CD8-positive, alpha-beta memory T cell (primary cell): ENCODE data around the gene SRPK1. TPM values are rescaled to one million over a fixed set of nuclear protein-coding genes. Genes with fewer than 3 reads are reported as not detected.

ENCODE experiments used
- CTCF ChIA-PET: fragments of 350-600 bp; sonication (Branson Sonifier 250); formaldehyde crosslinking; loops from one replicate; lab custom pipeline; 2021; ENCODE audit warnings: antibody characterized with exemption; lab: Charles Lee
- POLR2A ChIA-PET: fragments of 350-600 bp; sonication (Branson Sonifier 250); formaldehyde crosslinking; loops from one replicate; lab custom pipeline; 2021; ENCODE audit warnings: antibody characterized with exemption; lab: Charles Lee
- DNase-seq, 5 donors: peaks; one replicate each; pipeline versions ENCODE4 v3.0.0 to v3.0.0-alpha.2; 2020 to 2022; ENCODE audit warnings: mixed read lengths in 1 of 5
- H3K27ac ChIP-seq: one replicate; pipeline ENCODE4 v1.7.0; 2013; ENCODE audit warnings: low read depth, mild to moderate bottlenecking, low read length, moderate library complexity
- H3K27me3 ChIP-seq: 2 replicates; pipeline ENCODE4 v1.7.0; 2013; ENCODE audit warnings: low read length, mild to moderate bottlenecking; ENCODE audit not compliant: insufficient read depth, poor library complexity, severe bottlenecking
- H3K36me3 ChIP-seq: 2 replicates; pipeline ENCODE4 v1.7.0; 2013; ENCODE audit warnings: mild to moderate bottlenecking, low read length, moderate library complexity; ENCODE audit not compliant: insufficient read depth
- H3K4me1 ChIP-seq: 2 replicates; pipeline ENCODE4 v1.7.0; 2013; ENCODE audit warnings: mild to moderate bottlenecking, low read length, moderate library complexity; ENCODE audit not compliant: insufficient read depth
- H3K4me3 ChIP-seq: 2 replicates; pipeline ENCODE4 v1.7.0; 2013; ENCODE audit warnings: mild to moderate bottlenecking, low read length
- H3K9me3 ChIP-seq: 2 replicates; pipeline ENCODE4 v1.7.0; 2013; ENCODE audit warnings: mild to moderate bottlenecking, low read length
- H3K27ac Mint-ChIP-seq, 8 donors: one replicate each; pipeline ENCODE4 v1.8.0; 2020 to 2021; ENCODE audit warnings: mixed read lengths in 8 of 8, mild to moderate bottlenecking in 6 of 8, inconsistent platforms in 3 of 8, moderate library complexity in 3 of 8
- H3K27me3 Mint-ChIP-seq, 2 donors: one replicate each; pipeline ENCODE4 v1.8.0; 2020 to 2021; ENCODE audit warnings: mixed read lengths in 2 of 2, mild to moderate bottlenecking in 1 of 2, moderate library complexity in 1 of 2
- H3K36me3 Mint-ChIP-seq, 3 donors: one replicate each; pipeline ENCODE4 v1.8.0; 2020 to 2021; ENCODE audit warnings: mixed read lengths in 3 of 3, inconsistent platforms in 1 of 3, mild to moderate bottlenecking in 1 of 3
- H3K4me1 Mint-ChIP-seq, 3 donors: one replicate each; pipeline ENCODE4 v1.8.0; 2020 to 2021; ENCODE audit warnings: mixed read lengths in 3 of 3, inconsistent platforms in 1 of 3, mild to moderate bottlenecking in 1 of 3
- H3K4me3 Mint-ChIP-seq, 7 donors: one replicate each; pipeline ENCODE4 v1.8.0; 2020 to 2021; ENCODE audit warnings: mixed read lengths in 7 of 7, mild to moderate bottlenecking in 6 of 7, moderate library complexity in 4 of 7, inconsistent platforms in 2 of 7
- H3K9me3 Mint-ChIP-seq, 5 donors: one replicate each; pipeline ENCODE4 v1.8.0; 2020 to 2022; ENCODE audit warnings: mixed read lengths in 5 of 5, mild to moderate bottlenecking in 3 of 5, moderate library complexity in 2 of 5, inconsistent platforms in 1 of 5
- polyA plus RNA-seq: library from polyadenylated mRNA; unstranded; fragments of 300-500 nt; fragmentation: Illumina TruSeq; gene quantifications from one replicate; pipeline ENCODE4 v1.2.3, GENCODE V29; 2021
- total RNA-seq, 2 experiments: library from RNA; stranded (reverse); gene quantifications; one replicate each; pipeline ENCODE4 v1.2.3, GENCODE V29; 2021

Gene SRPK1
- total and polyA plus RNA-seq, 3 experiments from 2014 or later, result 49.1 to 114 (median 114) TPM

GRCh38 chr6:35831257-35832007, 89.5 kb downstream of the SRPK1 start:
- Histone ChIP-seq H3K9me3 (no peaks in the 10 kb centered on the region), H3K4me1 (no peaks in the 10 kb centered on the region), H3K4me3 (no peak overlapping the region), H3K27ac (no peak overlapping the region), H3K27me3 (no peaks in the 10 kb centered on the region), H3K36me3 (peaks cover 4% of the 10 kb centered on the region)
- Mint-ChIP-seq H3K9me3 (no peaks in the 10 kb centered on the region), H3K4me3 (no peak overlapping the region), H3K27ac (peak overlapping the region in 1 of 8 donors; percentile 9), H3K36me3 (peaks cover 4 to 31% (median 13%) of the 10 kb centered on the region in 3 donors), H3K4me1 (no peaks in the 10 kb centered on the region), H3K27me3 (peaks cover 0 to 3% of the 10 kb centered on the region in 2 donors)
- no peak for DNase-seq
- ChIA-PET POLR2A (no interaction called here), CTCF (no interaction called here)

- CTCF ChIA-PET, result no interaction called here
- no peak overlapping the region for H3K4me3 Mint-ChIP-seq
- Histone ChIP-seq H3K27ac (no peak overlapping the region), H3K4me3 (no peak overlapping the region), H3K9me3 (no peaks in the 10 kb centered on the region), H3K27me3 (no peaks in the 10 kb centered on the region), H3K4me1 (no peaks in the 10 kb centered on the region), H3K36me3 (peaks cover 4% of the 10 kb centered on the region)
- no peaks in the 10 kb centered on the region for H3K4me1 Mint-ChIP-seq
- H3K27ac Mint-ChIP-seq, result no peak overlapping the region
- peaks cover 0 to 8% of the 10 kb centered on the region in 2 donors for H3K27me3 Mint-ChIP-seq
- H3K9me3 Mint-ChIP-seq, result no peaks in the 10 kb centered on the region
- DNase-seq, result no peak
- POLR2A ChIA-PET, result no interaction called here
- H3K36me3 Mint-ChIP-seq, result peaks cover 2 to 15% (median 10%) of the 10 kb centered on the region in 3 donors
Observed at GRCh38 chr6:35829306-35829705, 91.6 kb downstream of the SRPK1 start.

- no peaks in the 10 kb centered on the region for H3K4me1 Mint-ChIP-seq
- ChIA-PET POLR2A (no interaction called here), CTCF (no interaction called here)
Observed at GRCh38 chr6:35824552-35825192, 96.2 kb downstream of the SRPK1 start.

GRCh38 chr6:35823601-35824000, 97.3 kb downstream of the SRPK1 start:
- Histone ChIP-seq H3K4me1 (no peaks in the 10 kb centered on the region), H3K27me3 (no peaks in the 10 kb centered on the region), H3K9me3 (no peaks in the 10 kb centered on the region), H3K27ac (no peak overlapping the region), H3K36me3 (no peaks in the 10 kb centered on the region), H3K4me3 (no peak overlapping the region)
- Mint-ChIP-seq H3K4me3 (no peak overlapping the region), H3K27ac (no peak overlapping the region), H3K9me3 (no peaks in the 10 kb centered on the region), H3K27me3 (peaks cover 6 to 13% of the 10 kb centered on the region in 2 donors), H3K4me1 (no peaks in the 10 kb centered on the region), H3K36me3 (no peaks in the 10 kb centered on the region)
- ChIA-PET POLR2A (no interaction called here), CTCF (no interaction called here)
- no peak for DNase-seq

More at GRCh38 chr6:35824552-35825192, 96.2 kb downstream of the SRPK1 start:
- Histone ChIP-seq H3K36me3 (no peaks in the 10 kb centered on the region), H3K4me1 (no peaks in the 10 kb centered on the region), H3K4me3 (no peak overlapping the region), H3K27me3 (no peaks in the 10 kb centered on the region), H3K27ac (no peak overlapping the region), H3K9me3 (no peaks in the 10 kb centered on the region)
- H3K27ac Mint-ChIP-seq, result no peak overlapping the region
- no peaks in the 10 kb centered on the region for H3K36me3 Mint-ChIP-seq
- no peak overlapping the region for H3K4me3 Mint-ChIP-seq
- no peak for DNase-seq
- H3K27me3 Mint-ChIP-seq, result peaks cover 3 to 8% of the 10 kb centered on the region in 2 donors
- no peaks in the 10 kb centered on the region for H3K9me3 Mint-ChIP-seq

GRCh38 chr6:35817515-35817914, 103.4 kb downstream of the SRPK1 start:
- Histone ChIP-seq H3K36me3 (no peaks in the 10 kb centered on the region), H3K27ac (no peak overlapping the region), H3K4me1 (no peaks in the 10 kb centered on the region), H3K9me3 (no peaks in the 10 kb centered on the region), H3K27me3 (no peaks in the 10 kb centered on the region), H3K4me3 (no peak overlapping the region)
- CTCF ChIA-PET, result no interaction called here
- Mint-ChIP-seq H3K36me3 (no peaks in the 10 kb centered on the region), H3K4me3 (no peak overlapping the region), H3K27ac (no peak overlapping the region), H3K27me3 (peaks cover 5 to 14% of the 10 kb centered on the region in 2 donors), H3K4me1 (no peaks in the 10 kb centered on the region), H3K9me3 (peaks cover 3 to 9% (median 8%) of the 10 kb centered on the region in 5 donors)
- POLR2A ChIA-PET, result no interaction called here
- no peak for DNase-seq

- peaks cover 0 to 3% (median 2%) of the 10 kb centered on the region in 5 donors for H3K9me3 Mint-ChIP-seq
- H3K36me3 Mint-ChIP-seq, result no peaks in the 10 kb centered on the region
- Histone ChIP-seq H3K9me3 (no peaks in the 10 kb centered on the region), H3K36me3 (no peaks in the 10 kb centered on the region), H3K4me1 (no peaks in the 10 kb centered on the region), H3K4me3 (no peak overlapping the region), H3K27ac (no peak overlapping the region), H3K27me3 (peaks cover 3% of the 10 kb centered on the region)
- peaks cover 4 to 10% (median 7%) of the 10 kb centered on the region in 3 donors for H3K4me1 Mint-ChIP-seq
- CTCF ChIA-PET, result no interaction called here
- H3K27ac Mint-ChIP-seq, result no peak overlapping the region
- DNase-seq, result no peak
- H3K4me3 Mint-ChIP-seq, result no peak overlapping the region
- peaks cover 17% of the 10 kb centered on the region in 2 donors for H3K27me3 Mint-ChIP-seq
- POLR2A ChIA-PET, result no interaction called here
Observed at GRCh38 chr6:35811699-35811995, 109.3 kb downstream of the SRPK1 start.

GRCh38 chr6:35810971-35811698, 109.8 kb downstream of the SRPK1 start:
- POLR2A ChIA-PET, result no interaction called here
- Mint-ChIP-seq H3K27ac (peak overlapping the region in 4 of 8 donors; percentile 4 to 96 (median 30)), H3K9me3 (peaks cover 0 to 2% (median 0%) of the 10 kb centered on the region in 5 donors), H3K4me1 (peaks cover 4 to 10% (median 7%) of the 10 kb centered on the region in 3 donors), H3K27me3 (peaks cover 18 to 22% of the 10 kb centered on the region in 2 donors), H3K4me3 (peak overlapping the region in 1 of 7 donors; percentile 63), H3K36me3 (no peaks in the 10 kb centered on the region)
- Histone ChIP-seq H3K9me3 (no peaks in the 10 kb centered on the region), H3K4me1 (no peaks in the 10 kb centered on the region), H3K27me3 (peaks cover 3% of the 10 kb centered on the region), H3K4me3 (no peak overlapping the region), H3K36me3 (no peaks in the 10 kb centered on the region), H3K27ac (no peak overlapping the region)
- DNase-seq, result no peak
- CTCF ChIA-PET, result no interaction called here

GRCh38 chr6:35809809-35810208, 111.1 kb downstream of the SRPK1 start:
- CTCF ChIA-PET, result no interaction called here
- H3K9me3 ChIP-seq, result no peaks in the 10 kb centered on the region
- peaks cover 9% of the 10 kb centered on the region for H3K27me3 ChIP-seq
- Mint-ChIP-seq H3K27ac (no peak overlapping the region), H3K27me3 (peaks cover 17 to 31% of the 10 kb centered on the region in 2 donors), H3K4me3 (no peak overlapping the region), H3K4me1 (peaks cover 7 to 14% (median 11%) of the 10 kb centered on the region in 3 donors), H3K9me3 (peaks cover 0 to 2% (median 0%) of the 10 kb centered on the region in 5 donors), H3K36me3 (no peaks in the 10 kb centered on the region)
- POLR2A ChIA-PET, result no interaction called here
- no peak overlapping the region for H3K4me3 ChIP-seq
- DNase-seq, result no peak
- no peaks in the 10 kb centered on the region for H3K36me3 ChIP-seq
- no peak overlapping the region for H3K27ac ChIP-seq
- no peaks in the 10 kb centered on the region for H3K4me1 ChIP-seq
